ENCODE results near the gene OXLD1. TPM values are rescaled to one million over a fixed set of nuclear protein-coding genes. Genes with fewer than 3 reads are reported as not detected.
A peak's percentile ranks its signal among the peaks of the same experiment; 100 is the strongest.

The OXLD1 gene
- polyA plus RNA-seq, 1 of the 3 experiments (the other 2 are of a cell fraction), result 103 TPM

DNA sequence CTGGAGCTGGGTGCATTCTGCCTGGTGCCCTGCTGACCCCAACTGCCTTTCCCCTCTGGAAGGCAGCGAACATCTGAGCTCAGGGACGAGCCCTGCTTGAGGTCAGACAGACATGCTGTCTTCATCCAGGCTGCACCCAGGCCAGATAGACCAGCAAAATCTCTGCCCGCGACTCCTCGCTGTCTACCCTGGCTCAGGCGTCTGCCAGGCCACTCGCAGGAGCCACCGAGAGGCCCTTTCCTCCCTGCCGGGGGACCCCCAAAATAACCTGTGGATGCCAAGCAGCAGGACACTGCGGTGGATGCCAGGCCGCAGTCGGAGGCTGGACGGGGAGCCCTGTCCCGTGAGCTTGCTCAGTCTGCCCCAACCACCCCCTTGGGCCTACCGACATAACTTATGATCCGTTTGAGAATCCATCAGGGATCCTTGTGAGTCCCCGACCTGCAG lies 42.4 kb upstream of the OXLD1 start:
- 94% methylated on average over 17 of the region's 17 CpGs for WGBS (ENCODE audit: low lambda C conversion rate)
- POLR2A ChIA-PET, result interaction anchor here (1.0 to 3.0 kb wide), 2 partner anchors 13 to 158 kb away, joined by 3 to 9 read pairs; no protein-coding TSS in a partner anchor

DNA sequence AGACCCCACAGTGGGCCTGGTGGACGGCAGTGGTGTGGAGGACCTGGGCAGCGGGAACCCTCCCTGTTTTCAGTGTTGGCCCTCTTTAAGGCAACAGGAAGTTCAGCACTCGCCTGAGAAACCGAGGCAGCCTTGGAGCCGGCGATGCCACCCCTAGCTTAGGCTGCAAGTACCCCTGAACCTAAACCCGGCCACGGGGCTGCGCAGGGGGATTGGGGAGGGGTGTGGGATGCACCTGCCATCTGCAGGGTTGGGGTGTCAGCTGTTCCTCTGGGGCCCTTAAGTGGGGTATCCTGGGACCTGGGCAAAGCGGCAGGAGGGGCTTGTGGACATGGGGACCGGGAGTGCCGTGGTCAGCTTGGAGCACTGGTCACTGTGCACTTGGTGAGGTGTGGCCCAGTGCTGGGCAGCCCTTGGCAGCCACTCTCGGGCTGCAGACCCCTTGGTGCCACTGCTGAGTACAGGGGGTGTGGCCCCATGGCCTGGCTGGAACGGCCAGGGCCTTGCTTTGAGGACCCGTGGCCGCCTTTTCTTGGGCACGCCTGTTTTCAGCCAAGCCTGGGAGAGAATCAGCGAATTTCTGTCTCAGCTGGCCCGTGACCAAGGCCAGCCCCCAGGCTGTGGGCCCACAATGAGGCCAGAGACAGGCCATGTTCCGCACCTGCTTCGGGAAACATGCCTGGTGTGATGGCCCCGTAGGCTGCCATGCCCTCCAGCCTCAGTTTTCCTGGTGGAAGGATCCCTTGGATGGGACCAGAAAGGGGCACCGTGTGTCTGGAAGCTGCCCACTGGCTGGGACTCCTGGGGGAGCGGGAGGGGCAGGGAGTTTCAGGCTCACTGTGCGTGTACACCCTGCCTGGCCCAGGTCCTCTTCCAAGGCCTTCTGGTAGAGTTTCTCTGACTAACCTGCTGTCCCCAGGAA lies 41.6 kb upstream of the OXLD1 start:
- Histone ChIP-seq H3K36me3 (replicated peaks in 1 of 2; ENCODE audit: control insufficient read depth in 1 of 2, insufficient read depth in 2 of 2, low read length in 1 of 2) (peaks cover 28 to 38% of the 10 kb centered on the region in 2 experiments), H3K4me1 (ENCODE audit: control insufficient read depth in 1 of 2, insufficient read depth in 2 of 2, low read depth in 1 of 2, low read length in 1 of 2) (peaks cover 12 to 25% of the 10 kb centered on the region in 2 experiments), H3K27ac (ENCODE audit: low read depth in 2 of 2, low read length in 1 of 2) (no peak overlapping the region), H3K9me3 (no peaks in the 10 kb centered on the region), H3K9me2 (no peaks in the 10 kb centered on the region), H3K4me3 (ENCODE audit: low read depth in 2 of 2, low read length in 1 of 2) (no peak overlapping the region), H3K4me2 (no peak overlapping the region), H4K20me1 (ENCODE audit: insufficient read depth) (no peaks in the 10 kb centered on the region), H3K9ac (no peak overlapping the region), H3K79me2 (ENCODE audit: insufficient read depth) (peaks cover 39% of the 10 kb centered on the region), H3F3A (replicated peaks; ENCODE audit: insufficient read depth) (peaks cover 43% of the 10 kb centered on the region), H3K27me3 (ENCODE audit: insufficient read depth) (no peaks in the 10 kb centered on the region), H2AFZ (ENCODE audit: low read depth) (no peak overlapping the region)
- ChIA-PET POLR2A (interaction anchor here (0.7 to 3.0 kb wide), 3 partner anchors 12 to 158 kb away, joined by 3 to 9 read pairs (median 6); partner anchors contain the start of genes ARL16 and HGS), CTCF (interaction anchor here (1.0 to 2.6 kb wide), 6 partner anchors 14 to 161 kb away, joined by 3 to 10 read pairs (median 4); no protein-coding TSS in a partner anchor)
- 92% methylated on average over 11 of the region's 25 CpGs for WGBS (ENCODE audit: low lambda C conversion rate)
- DNase-seq, result no peak
- TF ChIP-seq EZH2phosphoT487 (IDR thresholded peaks at IDR 0.05; ENCODE audit: borderline replicate concordance, low read depth), result no peak
- TF ChIP-seq RXRA (IDR thresholded peaks at IDR 0.05; ENCODE audit: borderline replicate concordance, low read depth), result no peak
- TF ChIP-seq RFX5 (IDR thresholded peaks at IDR 0.05; ENCODE audit: low read length), result no peak
- no peak for TF ChIP-seq NRF1 (IDR thresholded peaks at IDR 0.05; ENCODE audit: low read depth, low read length)
- TF ChIP-seq RAD21 (IDR thresholded peaks at IDR 0.05; ENCODE audit: low read length), result no peak
- peak; percentile 4; the same call in 1 of the 2 replicates for TF ChIP-seq POLR2AphosphoS5 (IDR thresholded peaks at IDR 0.05; ENCODE audit: low read depth, low read length)

More for the DNA sequence above, 42.4 kb upstream of the OXLD1 start:
- Histone ChIP-seq H3K9me2 (no peaks in the 10 kb centered on the region), H3K27ac (ENCODE audit: low read depth in 2 of 2, low read length in 1 of 2) (no peak overlapping the region), H4K20me1 (ENCODE audit: insufficient read depth) (no peaks in the 10 kb centered on the region), H3K9me3 (no peaks in the 10 kb centered on the region), H3K79me2 (ENCODE audit: insufficient read depth) (peaks cover 39% of the 10 kb centered on the region), H3K4me2 (no peak overlapping the region), H3K36me3 (replicated peaks in 1 of 2; ENCODE audit: control insufficient read depth in 1 of 2, insufficient read depth in 2 of 2, low read length in 1 of 2) (peaks cover 28 to 38% of the 10 kb centered on the region in 2 experiments), H3K27me3 (ENCODE audit: insufficient read depth) (no peaks in the 10 kb centered on the region), H3K9ac (no peak overlapping the region), H3K4me3 (ENCODE audit: low read depth in 2 of 2, low read length in 1 of 2) (no peak overlapping the region), H3F3A (replicated peaks; ENCODE audit: insufficient read depth) (peaks cover 43% of the 10 kb centered on the region), H2AFZ (ENCODE audit: low read depth) (no peak overlapping the region), H3K4me1 (ENCODE audit: control insufficient read depth in 1 of 2, insufficient read depth in 2 of 2, low read depth in 1 of 2, low read length in 1 of 2) (peaks cover 19 to 32% of the 10 kb centered on the region in 2 experiments)
- TF ChIP-seq MEF2A (IDR thresholded peaks at IDR 0.05; ENCODE audit: borderline replicate concordance, low read depth) (no peak), POLR2AphosphoS5 (IDR thresholded peaks at IDR 0.05; ENCODE audit: low read depth, low read length) (peak; percentile 11; the same call in 1 of the 2 replicates)
- DNase-seq, result no peak
- CTCF ChIA-PET, result interaction anchor here (1.3 to 2.6 kb wide), 5 partner anchors 15 to 160 kb away, joined by 3 to 10 read pairs (median 4); no protein-coding TSS in a partner anchor
